Karpas-422 (cell line): ENCODE measurements around the gene MORN4. TPM values are rescaled to one million over a fixed set of nuclear protein-coding genes. Genes with fewer than 3 reads are reported as not detected.

Source experiments
- DNase-seq: peaks from one replicate; pipeline ENCODE4 v3.0.0-alpha.2; 2015
- H2AFZ ChIP-seq: fragments of 200-600 bp; sonication (generic); 2 replicates; pipeline ENCODE4 v1.6.1; 2014; ENCODE audit warnings: antibody characterized with exemption, low read length, mixed read lengths
- H3K27ac ChIP-seq: fragments of 200-600 bp; sonication (generic); 2 replicates; pipeline ENCODE4 v1.5.1; 2014; ENCODE audit warnings: mild to moderate bottlenecking, low read length, moderate library complexity
- H3K27me3 ChIP-seq: fragments of 200-600 bp; sonication (generic); 2 replicates; pipeline ENCODE4 v1.6.1; 2014; ENCODE audit warnings: low read length, mixed read lengths
- H3K36me3 ChIP-seq: fragments of 200-600 bp; sonication (generic); 2 replicates; pipeline ENCODE4 v1.6.1; 2014; ENCODE audit warnings: low read length, mixed read lengths; ENCODE audit not compliant: insufficient read depth
- H3K4me1 ChIP-seq: fragments of 200-600 bp; sonication (generic); 2 replicates; pipeline ENCODE4 v1.6.1; 2014; ENCODE audit warnings: mild to moderate bottlenecking, low read length, mixed read lengths
- H3K4me2 ChIP-seq: fragments of 200-600 bp; sonication (generic); 2 replicates; pipeline ENCODE4 v1.6.1; 2014; ENCODE audit warnings: low read length, low read depth, mild to moderate bottlenecking; ENCODE audit not compliant: poor library complexity, severe bottlenecking
- H3K4me3 ChIP-seq: fragments of 200-600 bp; sonication (generic); 2 replicates; pipeline ENCODE4 v1.5.1; 2014; ENCODE audit warnings: mild to moderate bottlenecking, antibody characterized with exemption, low read length, mixed read lengths
- H3K79me2 ChIP-seq: fragments of 200-600 bp; sonication (generic); 2 replicates; pipeline ENCODE4 v1.6.1; 2014; ENCODE audit warnings: mild to moderate bottlenecking, low read length, mixed read lengths
- H3K9ac ChIP-seq: fragments of 200-600 bp; sonication (generic); 2 replicates; pipeline ENCODE4 v1.6.0; 2014; ENCODE audit warnings: low read length
- H3K9me2 ChIP-seq: fragments of 200-600 bp; sonication (generic), shearing (Covaris generic); replicated peaks from 2 replicates; pipeline ENCODE4 v1.6.0; 2014; ENCODE audit warnings: mild to moderate bottlenecking, low read length, moderate library complexity; ENCODE audit not compliant: insufficient read depth
- H3K9me3 ChIP-seq: fragments of 300-700, 200-600 bp; sonication (generic); 2 replicates; pipeline ENCODE4 v1.6.1; 2014; ENCODE audit warnings: low read length, mixed read lengths
- H4K20me1 ChIP-seq: fragments of 200-600 bp; sonication (generic); 2 replicates; pipeline ENCODE4 v1.6.1; 2014; ENCODE audit warnings: mild to moderate bottlenecking, antibody characterized with exemption, low read length, low read depth; ENCODE audit not compliant: insufficient read depth
- total RNA-seq: library from RNA; depleted of rRNA; stranded (reverse); fragments of >200 nt; shearing (Covaris generic); gene quantifications from 2 replicates; pipeline ENCODE4 v1.2.3, GENCODE V29; 2014; ENCODE audit warnings: low replicate concordance

Gene MORN4
- total RNA-seq, 1 experiment from 2014 or later = not detected

- no peak overlapping the region for H3K4me2 ChIP-seq
- no peak overlapping the region for H3K9ac ChIP-seq
- no peak for DNase-seq
- H3K36me3 ChIP-seq = no peaks in the 10 kb centered on the region
- H3K4me3 ChIP-seq = no peak overlapping the region
- H2AFZ ChIP-seq = no peak overlapping the region
- H4K20me1 ChIP-seq = no peaks in the 10 kb centered on the region
- no peak overlapping the region for H3K27ac ChIP-seq
- no peaks in the 10 kb centered on the region for H3K9me3 ChIP-seq
- no peaks in the 10 kb centered on the region for H3K9me2 ChIP-seq
- no peaks in the 10 kb centered on the region for H3K27me3 ChIP-seq
- H3K4me1 ChIP-seq = no peaks in the 10 kb centered on the region; the same call in 1 of the 2 replicates
- no peaks in the 10 kb centered on the region for H3K79me2 ChIP-seq
These were observed 46.1 kb downstream of the MORN4 start for GRCh38 chr10:97587183-97587582.

- no peaks in the 10 kb centered on the region for H3K4me1 ChIP-seq
- H2AFZ ChIP-seq = no peak overlapping the region
- no peak overlapping the region for H3K27ac ChIP-seq
- no peaks in the 10 kb centered on the region for H3K36me3 ChIP-seq
- no peaks in the 10 kb centered on the region for H4K20me1 ChIP-seq
- no peak overlapping the region for H3K4me3 ChIP-seq
- no peaks in the 10 kb centered on the region for H3K27me3 ChIP-seq
- no peak overlapping the region for H3K9ac ChIP-seq
- no peaks in the 10 kb centered on the region for H3K79me2 ChIP-seq
- H3K4me2 ChIP-seq = no peak overlapping the region
- no peak for DNase-seq
- H3K9me3 ChIP-seq = no peaks in the 10 kb centered on the region
- no peaks in the 10 kb centered on the region for H3K9me2 ChIP-seq
These were observed 47.9 kb downstream of the MORN4 start for GRCh38 chr10:97585439-97585811.

GRCh38 chr10:97584798-97585438, 48.4 kb downstream of the MORN4 start:
- Histone ChIP-seq H3K9me2 (no peaks in the 10 kb centered on the region), H3K9ac (no peak overlapping the region), H3K9me3 (no peaks in the 10 kb centered on the region), H2AFZ (no peak overlapping the region), H3K27me3 (no peaks in the 10 kb centered on the region), H3K27ac (no peak overlapping the region), H3K4me2 (no peak overlapping the region), H3K36me3 (no peaks in the 10 kb centered on the region), H3K4me3 (no peak overlapping the region), H3K79me2 (no peaks in the 10 kb centered on the region), H3K4me1 (no peaks in the 10 kb centered on the region), H4K20me1 (no peaks in the 10 kb centered on the region)
- no peak for DNase-seq

GRCh38 chr10:97584060-97584797, 49.1 kb downstream of the MORN4 start, which contains the start of gene HOGA1:
Gene HOGA1 (plus strand): TSS chr10:97584389. CDS start chr10:97584704, 315 bp downstream.
- Histone ChIP-seq H3K9ac (no peak within 1 kb of the TSS), H3K4me3 (no peak within 1 kb of the TSS), H3K27me3 (no peaks in the 10 kb centered on the region), H3K4me1 (no peaks in the 10 kb centered on the region), H3K79me2 (no peaks in the 10 kb centered on the region), H2AFZ (no peak within 1 kb of the TSS; the same call in 1 of the 2 replicates), H3K36me3 (no peaks in the 10 kb centered on the region), H3K27ac (no peak within 1 kb of the TSS), H3K9me3 (no peaks in the 10 kb centered on the region), H3K9me2 (no peaks in the 10 kb centered on the region), H4K20me1 (no peaks in the 10 kb centered on the region), H3K4me2 (no peak within 1 kb of the TSS)
- DNase-seq = peak; percentile 60

GRCh38 chr10:97583476-97583875, 49.8 kb downstream of the MORN4 start:
- H3K9me2 ChIP-seq = no peaks in the 10 kb centered on the region
- H3K4me1 ChIP-seq = no peaks in the 10 kb centered on the region
- no peak overlapping the region for H3K4me3 ChIP-seq
- H3K9me3 ChIP-seq = no peaks in the 10 kb centered on the region
- no peak overlapping the region for H3K27ac ChIP-seq
- H3K9ac ChIP-seq = no peak overlapping the region
- no peaks in the 10 kb centered on the region for H3K36me3 ChIP-seq
- H2AFZ ChIP-seq = no peak overlapping the region
- no peaks in the 10 kb centered on the region for H4K20me1 ChIP-seq
- H3K4me2 ChIP-seq = no peak overlapping the region
- no peak for DNase-seq
- H3K27me3 ChIP-seq = no peaks in the 10 kb centered on the region
- H3K79me2 ChIP-seq = no peaks in the 10 kb centered on the region

- no peaks in the 10 kb centered on the region for H4K20me1 ChIP-seq
- H3K9me3 ChIP-seq = no peaks in the 10 kb centered on the region
- no peaks in the 10 kb centered on the region for H3K36me3 ChIP-seq
- H3K27me3 ChIP-seq = no peaks in the 10 kb centered on the region
- H3K27ac ChIP-seq = no peak overlapping the region
- H3K9me2 ChIP-seq = no peaks in the 10 kb centered on the region
- DNase-seq = no peak
- H3K4me3 ChIP-seq = no peak overlapping the region
- H3K9ac ChIP-seq = no peak overlapping the region
- no peak overlapping the region for H3K4me2 ChIP-seq
- H3K79me2 ChIP-seq = no peaks in the 10 kb centered on the region
- no peaks in the 10 kb centered on the region for H3K4me1 ChIP-seq
- no peak overlapping the region for H2AFZ ChIP-seq
These were observed 51.1 kb downstream of the MORN4 start for GRCh38 chr10:97582169-97582568.

GRCh38 chr10:97580421-97581367, 52.6 kb downstream of the MORN4 start:
- Histone ChIP-seq H4K20me1 (no peaks in the 10 kb centered on the region), H3K4me3 (no peak overlapping the region), H3K27ac (no peak overlapping the region), H3K27me3 (no peaks in the 10 kb centered on the region), H3K4me2 (no peak overlapping the region), H3K9me2 (no peaks in the 10 kb centered on the region), H3K79me2 (no peaks in the 10 kb centered on the region), H2AFZ (no peak overlapping the region), H3K9me3 (no peaks in the 10 kb centered on the region), H3K36me3 (no peaks in the 10 kb centered on the region), H3K9ac (no peak overlapping the region), H3K4me1 (no peaks in the 10 kb centered on the region)
- no peak for DNase-seq
